Subcutaneous adipose tissue (tissue), 4 donors: ENCODE data around the gene EDN3. TPM values are rescaled to one million over a fixed set of nuclear protein-coding genes. Genes with fewer than 3 reads are reported as not detected.

ENCODE experiments used
- total RNA-seq, 4 donors: library from RNA; depleted of rRNA; stranded (reverse); fragments of >200 nt; gene quantifications; one replicate each; pipeline ENCODE4 v1.1.0, GENCODE V29; 2016
- TF ChIP-seq, protein P1 (sequence below): fragments of 450-650 bp; IDR thresholded peaks from one replicate; pipeline ENCODE4 v1.5.1; 2016; ENCODE audit warnings: low read depth, mild to moderate bottlenecking, control low read depth, antibody characterized with exemption, moderate library complexity

EDN3 gene, protein sequence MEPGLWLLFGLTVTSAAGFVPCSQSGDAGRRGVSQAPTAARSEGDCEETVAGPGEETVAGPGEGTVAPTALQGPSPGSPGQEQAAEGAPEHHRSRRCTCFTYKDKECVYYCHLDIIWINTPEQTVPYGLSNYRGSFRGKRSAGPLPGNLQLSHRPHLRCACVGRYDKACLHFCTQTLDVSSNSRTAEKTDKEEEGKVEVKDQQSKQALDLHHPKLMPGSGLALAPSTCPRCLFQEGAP
- total RNA-seq = not detected

DNA sequence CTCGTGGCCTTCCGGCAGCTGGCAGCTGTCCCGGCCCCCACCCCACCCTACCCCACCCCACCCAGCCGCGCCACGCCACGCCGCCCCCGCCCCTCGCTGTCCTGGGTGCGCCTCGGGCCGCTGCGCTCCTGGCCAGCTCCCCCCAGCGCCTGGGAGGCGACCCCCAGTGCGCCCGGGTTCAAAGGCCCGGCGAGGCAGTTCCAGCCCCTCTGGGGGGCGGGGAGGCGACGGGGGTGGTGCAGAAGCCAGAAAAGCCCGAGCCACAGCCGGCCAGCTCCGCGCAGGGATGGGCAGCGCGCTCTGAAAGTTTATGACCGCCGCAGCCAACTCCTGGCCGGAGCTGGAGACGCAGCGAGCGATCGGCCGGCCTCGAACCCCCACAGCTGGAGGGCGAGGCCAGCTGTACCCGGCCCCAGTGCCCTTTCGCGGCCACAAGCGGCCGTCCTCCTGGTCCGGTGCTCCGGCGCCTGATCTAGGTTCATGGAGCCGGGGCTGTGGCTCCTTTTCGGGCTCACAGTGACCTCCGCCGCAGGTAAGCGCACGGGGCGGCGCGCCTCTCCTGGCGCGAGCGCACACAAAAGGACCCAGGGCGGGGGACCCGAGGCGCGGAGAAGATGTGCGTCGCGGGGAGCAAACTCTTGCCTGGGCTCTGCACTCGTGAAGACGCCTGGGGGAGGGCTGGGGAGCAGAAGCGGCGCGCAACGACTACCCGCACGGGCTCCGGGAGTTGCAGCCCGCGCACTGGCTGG is at the start of gene EDN3:
TSS of gene EDN3 (plus strand) at position 279 of the 749 bp plus-strand sequence. CDS start at position 481, 202 bp downstream.
- TF ChIP-seq, protein P1, sequence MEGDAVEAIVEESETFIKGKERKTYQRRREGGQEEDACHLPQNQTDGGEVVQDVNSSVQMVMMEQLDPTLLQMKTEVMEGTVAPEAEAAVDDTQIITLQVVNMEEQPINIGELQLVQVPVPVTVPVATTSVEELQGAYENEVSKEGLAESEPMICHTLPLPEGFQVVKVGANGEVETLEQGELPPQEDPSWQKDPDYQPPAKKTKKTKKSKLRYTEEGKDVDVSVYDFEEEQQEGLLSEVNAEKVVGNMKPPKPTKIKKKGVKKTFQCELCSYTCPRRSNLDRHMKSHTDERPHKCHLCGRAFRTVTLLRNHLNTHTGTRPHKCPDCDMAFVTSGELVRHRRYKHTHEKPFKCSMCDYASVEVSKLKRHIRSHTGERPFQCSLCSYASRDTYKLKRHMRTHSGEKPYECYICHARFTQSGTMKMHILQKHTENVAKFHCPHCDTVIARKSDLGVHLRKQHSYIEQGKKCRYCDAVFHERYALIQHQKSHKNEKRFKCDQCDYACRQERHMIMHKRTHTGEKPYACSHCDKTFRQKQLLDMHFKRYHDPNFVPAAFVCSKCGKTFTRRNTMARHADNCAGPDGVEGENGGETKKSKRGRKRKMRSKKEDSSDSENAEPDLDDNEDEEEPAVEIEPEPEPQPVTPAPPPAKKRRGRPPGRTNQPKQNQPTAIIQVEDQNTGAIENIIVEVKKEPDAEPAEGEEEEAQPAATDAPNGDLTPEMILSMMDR = no peak

DNA sequence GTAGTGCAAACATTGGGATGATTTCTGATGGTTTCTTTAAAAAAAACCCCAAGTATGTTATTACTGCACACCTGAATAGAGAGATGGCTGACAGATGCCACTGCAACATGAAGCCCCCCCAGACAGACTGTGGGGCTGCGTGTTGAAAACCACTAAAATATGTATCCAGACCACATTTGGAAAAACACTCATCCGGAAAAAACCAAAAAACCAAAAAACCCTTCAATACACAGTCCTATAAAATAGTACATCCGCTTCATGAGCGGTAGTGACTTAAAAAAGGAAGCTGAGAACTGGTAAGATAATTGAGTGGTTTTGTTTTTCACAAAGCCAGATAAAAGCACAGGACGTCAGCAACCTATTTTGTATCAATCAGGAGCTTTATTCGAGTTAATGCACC is 47.1 kb upstream of the EDN3 start:
- TF ChIP-seq, protein P1 = no peak

DNA sequence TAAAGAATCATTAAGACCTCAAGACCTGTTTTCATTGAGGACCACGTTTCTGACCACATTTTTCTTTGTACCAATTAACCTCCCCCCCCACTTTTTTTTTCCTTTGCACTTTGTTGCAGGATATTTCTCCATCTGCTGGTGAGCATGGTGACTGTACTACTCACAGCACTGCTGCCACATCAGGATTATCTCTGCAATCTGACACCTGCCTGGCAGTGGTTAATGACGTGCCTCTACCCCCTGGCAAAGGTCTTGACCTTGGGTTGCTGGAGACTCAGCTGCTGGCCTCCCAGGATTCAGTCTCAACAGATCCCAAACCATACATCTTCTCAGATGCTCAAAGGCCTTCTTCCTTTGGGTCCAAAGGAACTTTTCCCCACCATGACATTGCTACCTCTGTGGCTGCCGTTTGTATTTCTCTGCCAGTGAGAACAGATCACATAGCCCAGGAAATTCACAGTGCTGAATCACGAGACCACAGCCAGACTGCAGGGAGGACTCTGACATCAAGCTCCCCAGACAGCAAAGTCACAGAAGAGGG is 46.6 kb upstream of the EDN3 start:
- TF ChIP-seq, protein P1 = no peak

DNA sequence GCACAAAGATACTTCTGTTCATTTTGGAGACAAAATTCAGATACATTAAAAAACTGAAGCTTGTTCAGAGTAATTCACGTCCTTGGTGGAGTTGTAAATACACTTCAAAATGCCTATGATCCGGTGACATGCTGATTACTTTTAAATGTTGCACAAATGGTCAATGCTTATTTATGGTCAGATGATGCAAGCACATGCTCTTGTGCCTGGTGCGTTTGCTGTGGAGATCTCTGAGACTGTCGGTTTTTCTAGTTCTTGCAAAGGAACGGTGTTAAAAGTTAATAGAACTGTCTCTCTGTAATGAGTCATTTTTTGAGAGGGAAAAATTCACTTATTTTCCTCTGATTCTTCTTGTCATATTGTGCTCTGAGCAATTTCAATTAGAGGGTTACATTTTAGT is 45.2 kb upstream of the EDN3 start:
- TF ChIP-seq, protein P1 = no peak

DNA sequence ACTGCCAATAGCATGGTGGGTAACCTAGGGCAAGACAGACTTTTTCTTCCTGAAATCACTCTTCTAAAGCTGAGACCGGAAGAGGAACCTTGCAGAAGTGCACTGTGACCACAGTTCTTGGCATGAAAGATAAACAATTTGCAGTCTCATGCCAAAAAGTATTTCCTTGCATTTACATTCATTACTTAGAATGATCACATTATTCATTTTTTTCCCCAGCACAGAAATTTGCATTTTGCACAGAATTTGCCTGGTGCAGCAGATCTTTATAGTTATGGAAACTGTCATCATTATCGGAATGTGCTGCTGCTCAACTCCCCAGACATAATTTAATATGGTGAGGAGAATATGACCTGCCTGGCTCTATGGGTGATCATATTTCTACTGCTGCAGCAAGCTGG is 42.2 kb upstream of the EDN3 start:
- TF ChIP-seq, protein P1 = no peak

DNA sequence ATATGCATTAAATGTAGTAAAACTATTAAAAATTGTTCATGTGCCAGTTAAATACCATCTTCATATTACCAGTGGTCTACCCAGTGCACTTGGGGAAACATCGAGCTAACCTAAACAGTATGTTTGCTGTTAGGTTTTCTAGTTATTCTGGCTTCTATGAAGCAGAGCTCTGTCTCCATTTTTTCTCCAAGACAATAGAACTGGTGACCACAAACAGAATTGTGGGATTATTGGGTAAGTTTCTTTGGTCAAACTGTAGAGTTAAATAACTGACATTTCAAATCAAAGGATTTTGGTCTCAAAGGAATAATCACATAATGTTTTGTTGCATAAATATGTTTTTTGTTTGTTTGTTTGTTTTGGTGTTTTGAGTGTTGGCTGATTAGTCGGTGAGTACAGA is 40.5 kb upstream of the EDN3 start:
- TF ChIP-seq, protein P1 = no peak

DNA sequence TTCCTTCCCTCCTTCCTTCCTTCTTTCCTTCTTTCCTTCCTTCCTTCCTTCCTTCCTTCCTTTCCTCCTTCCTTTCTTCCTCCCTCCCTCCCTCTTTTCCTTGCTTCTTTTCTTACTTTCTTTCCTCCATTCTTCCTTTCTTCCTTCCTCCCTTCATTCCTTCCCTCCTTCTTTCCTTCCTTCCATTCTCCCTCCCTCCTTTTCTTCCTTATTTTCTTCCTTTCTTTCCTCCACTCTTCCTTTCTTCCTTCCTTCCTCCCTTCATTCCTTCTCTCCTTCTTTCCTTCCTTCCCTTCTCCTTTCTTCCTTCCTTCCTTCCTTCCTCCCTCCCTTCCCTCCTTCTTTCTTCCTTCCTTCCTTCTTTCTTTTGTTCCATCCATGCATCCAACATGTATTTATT is 35.1 kb upstream of the EDN3 start:
- TF ChIP-seq, protein P1 = no peak
